Endothelial cell of umbilical vein (primary cell): ENCODE measurements around the gene APOBEC3F. TPM values are rescaled to one million over a fixed set of nuclear protein-coding genes. Genes with fewer than 3 reads are reported as not detected.

Source experiments
- BruUV-seq: library from RNA; stranded (reverse); fragments of 400-500 nt; replicated peaks from 2 replicates; lab custom pipeline; 2021; lab: Mats Ljungman, UMichigan
- CTCF ChIA-PET: fragments of 300-600, 350-600 bp; sonication (Branson Sonifier 250); formaldehyde crosslinking; loops from one replicate; lab custom pipeline; 2021; ENCODE audit warnings: antibody characterized with exemption, inconsistent platforms; lab: Charles Lee
- POLR2A ChIA-PET: fragments of 300-600, 350-600 bp; sonication (Branson Sonifier 250); formaldehyde crosslinking; loops from one replicate; lab custom pipeline; 2021; ENCODE audit warnings: antibody characterized with exemption, inconsistent platforms; lab: Charles Lee
- DNase-seq: peaks from one replicate; pipeline ENCODE4 v3.0.0-alpha.2; 2011; ENCODE audit warnings: low read depth, low spot score
- FAIRE-seq: peaks from 2 replicates; lab custom pipeline; 2011; peaks lifted over from hg19 to GRCh38; lab: Jason Lieb, UNC
- H2AFZ ChIP-seq: 2 replicates; pipeline ENCODE4 v1.6.0; 2012; ENCODE audit warnings: low read depth, low read length, control low read depth, inconsistent platforms
- H3K27ac ChIP-seq: 2 replicates; pipeline ENCODE4 v1.5.1; 2011; ENCODE audit warnings: low read depth, mild to moderate bottlenecking, control low read depth, low read length, moderate library complexity; ENCODE audit not compliant: insufficient read depth
- H3K27me3 ChIP-seq, 2 experiments: 2 replicates each; pipeline versions ENCODE4 v1.6.0 to v1.6.1; 2011; ENCODE audit warnings: low read length in 2 of 2, mixed read lengths in 1 of 2; ENCODE audit not compliant: control insufficient read depth in 2 of 2, insufficient read depth in 2 of 2
- H3K36me3 ChIP-seq, 2 experiments: 2 replicates in 1 of 2; 3 replicates in 1 of 2; pipeline ENCODE4 v1.5.1; 2011; ENCODE audit warnings: low read length in 2 of 2, mild to moderate bottlenecking in 1 of 2, moderate library complexity in 1 of 2; ENCODE audit not compliant: control insufficient read depth in 2 of 2, insufficient read depth in 2 of 2; ENCODE audit errors: extremely low read depth in 1 of 2
- H3K4me1 ChIP-seq: 3 replicates; pipeline ENCODE4 v1.5.1; 2011; ENCODE audit warnings: mild to moderate bottlenecking, low read length; ENCODE audit not compliant: control insufficient read depth, insufficient read depth; ENCODE audit errors: extremely low read depth
- H3K4me2 ChIP-seq: 2 replicates; pipeline ENCODE4 v1.6.1; 2011; ENCODE audit warnings: low read length, control low read depth, mixed read lengths; ENCODE audit not compliant: insufficient read depth
- H3K4me3 ChIP-seq, 3 experiments: fragments of 200-600 bp in 1 of 3; sonication (generic), shearing (Covaris generic) in 1 of 3; replicated peaks in 1 of 3; 2 replicates each; pipeline ENCODE4 v1.5.1; 2011 to 2016; ENCODE audit warnings: control low read depth in 3 of 3, low read length in 3 of 3, mild to moderate bottlenecking in 2 of 3, inconsistent platforms in 1 of 3, low read depth in 1 of 3, moderate library complexity in 1 of 3; ENCODE audit not compliant: insufficient read depth in 1 of 3
- H3K79me2 ChIP-seq: 2 replicates; pipeline ENCODE4 v1.6.0; 2012; ENCODE audit warnings: low read length, inconsistent platforms; ENCODE audit not compliant: control insufficient read depth, insufficient read depth
- H3K9ac ChIP-seq: replicated peaks from 2 replicates; pipeline ENCODE3; 2011; ENCODE audit warnings: low read length, control low read depth; ENCODE audit not compliant: insufficient read depth; ENCODE audit errors: extremely low read depth
- H3K9me1 ChIP-seq: replicated peaks from 3 replicates; pipeline ENCODE4 v1.6.0; 2011; ENCODE audit warnings: mild to moderate bottlenecking, low read length; ENCODE audit not compliant: control insufficient read depth, insufficient read depth; ENCODE audit errors: extremely low read depth
- H3K9me3 ChIP-seq: replicated peaks from 2 replicates; pipeline ENCODE4 v1.5.1; 2012; ENCODE audit warnings: low read length, inconsistent platforms; ENCODE audit not compliant: control insufficient read depth, insufficient read depth
- H4K20me1 ChIP-seq: replicated peaks from 2 replicates; pipeline ENCODE3; 2011; ENCODE audit warnings: mild to moderate bottlenecking, low read length; ENCODE audit not compliant: control insufficient read depth, insufficient read depth; ENCODE audit errors: extremely low read depth
- EZH2 ChIP-seq: IDR thresholded peaks from 2 replicates; pipeline ENCODE4 v1.6.1; 2012; ENCODE audit warnings: borderline replicate concordance, low read depth, mild to moderate bottlenecking, moderate library complexity, low read length, inconsistent platforms; ENCODE audit not compliant: severe bottlenecking
- FOS ChIP-seq: IDR thresholded peaks from 2 replicates; pipeline ENCODE4 v1.6.1; 2011; ENCODE audit warnings: mild to moderate bottlenecking, low read length, moderate library complexity, borderline replicate concordance; ENCODE audit not compliant: insufficient read depth
- GATA2 ChIP-seq: IDR thresholded peaks from 2 replicates; pipeline ENCODE4 v1.7.0; 2011; ENCODE audit warnings: low read depth, mild to moderate bottlenecking, moderate library complexity, mixed read lengths, low read length; ENCODE audit not compliant: insufficient read length, insufficient read depth
- JUN ChIP-seq: IDR thresholded peaks from 2 replicates; pipeline ENCODE4 v1.6.1; 2011; ENCODE audit warnings: borderline replicate concordance, low read depth; ENCODE audit not compliant: insufficient read length, insufficient read depth
- MYC ChIP-seq: IDR thresholded peaks from one replicate; pipeline ENCODE4 v1.6.1; 2011; ENCODE audit warnings: mild to moderate bottlenecking, low read depth, low read length
- POLR2A ChIP-seq: IDR thresholded peaks from 2 replicates; pipeline ENCODE4 v1.6.1; 2012; ENCODE audit warnings: low read depth, mild to moderate bottlenecking, control low read depth, low read length
- POLR2AphosphoS5 ChIP-seq: IDR thresholded peaks from 2 replicates; pipeline ENCODE4 v1.6.1; 2012; ENCODE audit warnings: low read depth, mild to moderate bottlenecking, control low read depth, low read length, moderate library complexity; ENCODE audit not compliant: insufficient read depth
- dilution Hi-C: fragments of 300-500 bp; cut with MboI; formaldehyde crosslinking; loops from one replicate; pipeline ENCODE4 v1.15.0; 2019; ENCODE audit warnings: low sequenced_read_pairs; ENCODE audit not compliant: extremely low pct_ligation_motif_present
- intact Hi-C: fragments of 100-400 bp; cut with micrococcal nuclease; formaldehyde crosslinking; loops from one replicate; pipeline ENCODE4 v1.10.0; 2022
- polyA plus RNA-seq, 4 experiments: library from polyadenylated mRNA; depleted of rRNA in 3 of 4; stranded (reverse) in 3 of 4; unstranded in 1 of 4; fragments of >200 nt; gene quantifications; 2 replicates each; pipeline versions ENCODE4 v1.2.1 to v1.2.3, GENCODE V29; 2011 to 2012; ENCODE audit warnings: missing spikeins in 1 of 4
- total RNA-seq: library from RNA; stranded (reverse); gene quantifications from 2 replicates; pipeline ENCODE4 v1.2.3, GENCODE V29; 2021
- TF ChIP-seq, protein P1 (sequence below): IDR thresholded peaks from 2 replicates; pipeline ENCODE4 v1.6.1; 2011; ENCODE audit not compliant: insufficient read depth, insufficient read length
- TF ChIP-seq, protein P2 (sequence below), 2 donors: IDR thresholded peaks; 1 replicate in 1 of 2; 2 replicates in 1 of 2; pipeline ENCODE4 v1.5.1; 2011; ENCODE audit warnings: low read length in 2 of 2, mild to moderate bottlenecking in 2 of 2, moderate library complexity in 2 of 2, control low read depth in 1 of 2, inconsistent platforms in 1 of 2, low read depth in 1 of 2; ENCODE audit not compliant: insufficient read depth in 1 of 2; ENCODE audit errors: extremely low read depth in 1 of 2

The APOBEC3F gene
- total and polyA plus RNA-seq, 2 donors (not counting 3 experiments of a cell fraction or from before 2014, with no cell fraction given) = 10.2 to 11.0 TPM

DNA sequence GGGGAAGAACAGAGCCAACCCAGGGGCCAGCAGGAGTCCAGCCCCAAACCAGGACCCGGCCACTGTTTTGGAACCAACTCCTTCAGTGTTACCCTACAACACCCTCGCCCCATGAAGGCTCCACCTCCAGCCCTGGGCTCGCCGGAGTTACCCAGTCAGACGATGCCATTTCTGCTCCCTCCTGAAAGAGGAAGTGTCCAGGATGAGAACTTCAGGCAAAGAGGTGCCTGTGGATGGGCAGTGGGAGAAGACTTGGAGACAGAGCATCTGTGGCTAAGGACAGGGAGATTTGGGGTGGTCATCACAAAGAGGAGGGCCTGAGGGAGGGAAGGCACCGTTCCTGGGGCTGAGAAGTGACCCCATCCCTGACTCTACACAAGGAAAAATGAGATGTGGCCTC is 44.6 kb upstream of the APOBEC3F start:
- no peak for FAIRE-seq
- Histone ChIP-seq H3K4me3 (no peak overlapping the region), H3K27ac (no peak overlapping the region), H2AFZ (no peak overlapping the region), H3K9me3 (no peaks in the 10 kb centered on the region), H4K20me1 (no peaks in the 10 kb centered on the region), H3K4me2 (no peak overlapping the region), H3K9ac (no peak overlapping the region), H3K36me3 (no peaks in the 10 kb centered on the region), H3K9me1 (no peaks in the 10 kb centered on the region), H3K79me2 (no peaks in the 10 kb centered on the region), H3K4me1 (no peaks in the 10 kb centered on the region), H3K27me3 (peaks cover 0 to 6% of the 10 kb centered on the region in 2 experiments)
- POLR2A ChIA-PET = no interaction called here
- BruUV-seq = no TSS peak
- dilution Hi-C loops (no loop called here), intact Hi-C loops (no loop called here)
- CTCF ChIA-PET = interaction anchor here (1.9 kb wide), 1 partner anchor 227 kb away, joined by 6 read pairs; no protein-coding TSS in a partner anchor
- TF ChIP-seq, protein P1, sequence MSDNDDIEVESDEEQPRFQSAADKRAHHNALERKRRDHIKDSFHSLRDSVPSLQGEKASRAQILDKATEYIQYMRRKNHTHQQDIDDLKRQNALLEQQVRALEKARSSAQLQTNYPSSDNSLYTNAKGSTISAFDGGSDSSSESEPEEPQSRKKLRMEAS = no peak
- TF ChIP-seq POLR2AphosphoS5 (no peak), POLR2A (no peak), EZH2 (no peak), MYC (no peak), FOS (no peak), JUN (no peak), GATA2 (no peak)
- TF ChIP-seq, protein P2, sequence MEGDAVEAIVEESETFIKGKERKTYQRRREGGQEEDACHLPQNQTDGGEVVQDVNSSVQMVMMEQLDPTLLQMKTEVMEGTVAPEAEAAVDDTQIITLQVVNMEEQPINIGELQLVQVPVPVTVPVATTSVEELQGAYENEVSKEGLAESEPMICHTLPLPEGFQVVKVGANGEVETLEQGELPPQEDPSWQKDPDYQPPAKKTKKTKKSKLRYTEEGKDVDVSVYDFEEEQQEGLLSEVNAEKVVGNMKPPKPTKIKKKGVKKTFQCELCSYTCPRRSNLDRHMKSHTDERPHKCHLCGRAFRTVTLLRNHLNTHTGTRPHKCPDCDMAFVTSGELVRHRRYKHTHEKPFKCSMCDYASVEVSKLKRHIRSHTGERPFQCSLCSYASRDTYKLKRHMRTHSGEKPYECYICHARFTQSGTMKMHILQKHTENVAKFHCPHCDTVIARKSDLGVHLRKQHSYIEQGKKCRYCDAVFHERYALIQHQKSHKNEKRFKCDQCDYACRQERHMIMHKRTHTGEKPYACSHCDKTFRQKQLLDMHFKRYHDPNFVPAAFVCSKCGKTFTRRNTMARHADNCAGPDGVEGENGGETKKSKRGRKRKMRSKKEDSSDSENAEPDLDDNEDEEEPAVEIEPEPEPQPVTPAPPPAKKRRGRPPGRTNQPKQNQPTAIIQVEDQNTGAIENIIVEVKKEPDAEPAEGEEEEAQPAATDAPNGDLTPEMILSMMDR (IDR thresholded peaks at IDR 0.05; ENCODE audit: extremely low read depth in 1 of 2, insufficient read depth in 1 of 2, low read depth in 1 of 2, low read length in 2 of 2) = no peak
- no peak for DNase-seq
